ENCODE measurements around the gene SLC23A1. TPM values are rescaled to one million over a fixed set of nuclear protein-coding genes. Genes with fewer than 3 reads are reported as not detected.
A peak's percentile ranks its signal among the peaks of the same experiment; 100 is the strongest.

SLC23A1 gene
- total RNA-seq, 1 donor from 2014 or later: not detected

- DNase-seq (peak; percentile 100), ATAC-seq (peak; percentile 97)
- intact Hi-C loops (cut with micrococcal nuclease): no loop called here
These were observed 41.2 kb downstream of the SLC23A1 start, which contains the start of gene PAIP2 for GRCh38 chr5:139341689-139342422. TSS of gene PAIP2 (plus strand) at chr5:139341854. CDS start at chr5:139363785, 21,931 bp downstream.

- ATAC-seq: no peak
- intact Hi-C loops (cut with micrococcal nuclease): no loop called here
- DNase-seq: no peak
These were observed 41.9 kb downstream of the SLC23A1 start for GRCh38 chr5:139341187-139341688.

- DNase-seq (no peak), ATAC-seq (no peak)
- intact Hi-C loops (cut with micrococcal nuclease): no loop called here
These were observed 43.0 kb downstream of the SLC23A1 start for GRCh38 chr5:139340051-139340450.

- ATAC-seq (peak; percentile 18), DNase-seq (no peak)
- intact Hi-C loops (cut with micrococcal nuclease): no loop called here
These were observed 47.3 kb downstream of the SLC23A1 start for GRCh38 chr5:139335811-139336210.

Other genes with a start within 250 kb of the SLC23A1 start
- 46.0 TPM for gene SIL1, start 184.9 kb downstream of the SLC23A1 start, total RNA-seq
- gene MATR3, start 89.6 kb downstream of the SLC23A1 start, total RNA-seq: 121 TPM
- 136 TPM for gene PAIP2, start 41.4 kb downstream of the SLC23A1 start, total RNA-seq
- 1.6 TPM for gene MZB1, start 6.6 kb upstream of the SLC23A1 start, total RNA-seq
- 56.5 TPM for gene PROB1, start 11.8 kb upstream of the SLC23A1 start, total RNA-seq
- gene SPATA24, start 20.8 kb upstream of the SLC23A1 start, total RNA-seq: 17.3 TPM
- 10.5 TPM for gene DNAJC18, start 56.2 kb upstream of the SLC23A1 start, total RNA-seq
- gene ECSCR, start 79.4 kb upstream of the SLC23A1 start, total RNA-seq: 20.6 TPM
- not detected for gene SMIM33, start 87.7 kb upstream of the SLC23A1 start, total RNA-seq
- gene STING1, start 99.5 kb upstream of the SLC23A1 start, total RNA-seq: 46.3 TPM
- gene UBE2D2, start 178.0 kb upstream of the SLC23A1 start, total RNA-seq: 118 TPM

All from left ventricle myocardium superior (tissue), 1 donor.